ENCODE measurements around the gene PJVK. TPM values are rescaled to one million over a fixed set of nuclear protein-coding genes. Genes with fewer than 3 reads are reported as not detected.

The PJVK gene
- total and polyA plus RNA-seq, 9 of the 15 experiments (the other 6 are each of a cell fraction or from before 2014, with no cell fraction given), result 0.11 to 1.5 (median 0.73) TPM

DNA sequence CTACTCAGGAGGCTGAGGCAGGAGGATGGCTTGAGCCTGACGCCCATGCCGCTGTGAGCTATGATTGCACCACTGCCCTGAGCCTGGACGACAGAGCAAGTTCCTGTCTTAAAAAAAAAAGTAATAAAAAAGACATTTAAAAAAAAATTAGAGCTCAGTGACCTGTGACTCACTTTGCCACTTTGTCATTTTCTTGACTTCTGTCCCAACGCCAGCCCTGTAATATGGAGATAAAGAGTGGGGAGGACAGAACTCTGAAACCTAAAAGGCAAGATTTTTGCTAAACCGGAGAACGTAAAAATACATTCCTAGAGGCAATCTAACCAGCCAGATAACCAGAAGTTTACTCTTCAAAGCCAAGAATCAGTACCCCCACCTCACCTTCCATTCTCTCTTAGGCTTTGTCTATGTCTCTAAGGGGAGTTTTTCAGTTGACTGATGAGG lies 49.2 kb upstream of the PJVK start (continued):
- TF ChIP-seq ZNF232 (CRISPR knock-in tag; IDR thresholded peaks at IDR 0.05) (no peak), TBP (optimal IDR thresholded peaks at IDR 0.05; ENCODE audit: low read depth, low read length) (peak; percentile 35), ZNF143 (CRISPR knock-in tag; IDR thresholded peaks at IDR 0.05) (no peak), DNMT1 (IDR thresholded peaks at IDR 0.05) (no peak), ZNF175 (CRISPR knock-in tag; IDR thresholded peaks at IDR 0.05; ENCODE audit: low read depth) (no peak), TBL1XR1 (IDR thresholded peaks at IDR 0.05; ENCODE audit: low read length in 2 of 2) (peak in 1 of 2 experiments; percentile 48; a peak in 1 of 4 replicates), ZNF584 (CRISPR knock-in tag; IDR thresholded peaks at IDR 0.05; ENCODE audit: low read depth) (peak; percentile 76; the same call in 1 of the 2 replicates), FUS (optimal IDR thresholded peaks at IDR 0.05; ENCODE audit: low read depth, low read length) (no peak), POU5F1 (IDR thresholded peaks at IDR 0.05; ENCODE audit: borderline replicate concordance, low read depth, low read length, partially characterized antibody) (no peak), CC2D1A (IDR thresholded peaks at IDR 0.05) (peak; percentile 19; the same call in 1 of the 2 replicates), TAF9B (IDR thresholded peaks at IDR 0.05; ENCODE audit: partially characterized antibody) (no peak), ZNF76 (CRISPR knock-in tag; IDR thresholded peaks at IDR 0.05; ENCODE audit: borderline replicate concordance) (no peak), FOS (IDR thresholded peaks at IDR 0.05; ENCODE audit: extremely low read depth, insufficient read length) (peak; percentile 39), SNIP1 (IDR thresholded peaks at IDR 0.05; ENCODE audit: low read depth) (no peak), TCF7 (IDR thresholded peaks at IDR 0.05; ENCODE audit: borderline replicate concordance) (peak; percentile 72; the same call in 1 of the 2 replicates), DPF2 (IDR thresholded peaks at IDR 0.05) (peak; percentile 95), PHF20 (IDR thresholded peaks at IDR 0.05; ENCODE audit: partially characterized antibody) (no peak), MAZ (CRISPR knock-in tag; conservative IDR thresholded peaks at IDR 0.05 in 1 of 2, IDR thresholded peaks at IDR 0.05 in 1 of 2) (peak; percentile 47 to 53; a peak in 2 of 4 replicates), GTF2E2 (tag; IDR thresholded peaks at IDR 0.05) (no peak)
- TF ChIP-seq, protein P1, sequence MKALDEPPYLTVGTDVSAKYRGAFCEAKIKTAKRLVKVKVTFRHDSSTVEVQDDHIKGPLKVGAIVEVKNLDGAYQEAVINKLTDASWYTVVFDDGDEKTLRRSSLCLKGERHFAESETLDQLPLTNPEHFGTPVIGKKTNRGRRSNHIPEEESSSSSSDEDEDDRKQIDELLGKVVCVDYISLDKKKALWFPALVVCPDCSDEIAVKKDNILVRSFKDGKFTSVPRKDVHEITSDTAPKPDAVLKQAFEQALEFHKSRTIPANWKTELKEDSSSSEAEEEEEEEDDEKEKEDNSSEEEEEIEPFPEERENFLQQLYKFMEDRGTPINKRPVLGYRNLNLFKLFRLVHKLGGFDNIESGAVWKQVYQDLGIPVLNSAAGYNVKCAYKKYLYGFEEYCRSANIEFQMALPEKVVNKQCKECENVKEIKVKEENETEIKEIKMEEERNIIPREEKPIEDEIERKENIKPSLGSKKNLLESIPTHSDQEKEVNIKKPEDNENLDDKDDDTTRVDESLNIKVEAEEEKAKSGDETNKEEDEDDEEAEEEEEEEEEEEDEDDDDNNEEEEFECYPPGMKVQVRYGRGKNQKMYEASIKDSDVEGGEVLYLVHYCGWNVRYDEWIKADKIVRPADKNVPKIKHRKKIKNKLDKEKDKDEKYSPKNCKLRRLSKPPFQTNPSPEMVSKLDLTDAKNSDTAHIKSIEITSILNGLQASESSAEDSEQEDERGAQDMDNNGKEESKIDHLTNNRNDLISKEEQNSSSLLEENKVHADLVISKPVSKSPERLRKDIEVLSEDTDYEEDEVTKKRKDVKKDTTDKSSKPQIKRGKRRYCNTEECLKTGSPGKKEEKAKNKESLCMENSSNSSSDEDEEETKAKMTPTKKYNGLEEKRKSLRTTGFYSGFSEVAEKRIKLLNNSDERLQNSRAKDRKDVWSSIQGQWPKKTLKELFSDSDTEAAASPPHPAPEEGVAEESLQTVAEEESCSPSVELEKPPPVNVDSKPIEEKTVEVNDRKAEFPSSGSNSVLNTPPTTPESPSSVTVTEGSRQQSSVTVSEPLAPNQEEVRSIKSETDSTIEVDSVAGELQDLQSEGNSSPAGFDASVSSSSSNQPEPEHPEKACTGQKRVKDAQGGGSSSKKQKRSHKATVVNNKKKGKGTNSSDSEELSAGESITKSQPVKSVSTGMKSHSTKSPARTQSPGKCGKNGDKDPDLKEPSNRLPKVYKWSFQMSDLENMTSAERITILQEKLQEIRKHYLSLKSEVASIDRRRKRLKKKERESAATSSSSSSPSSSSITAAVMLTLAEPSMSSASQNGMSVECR (CRISPR knock-in tag; IDR thresholded peaks at IDR 0.05), result no peak
- TF ChIP-seq, protein P2, sequence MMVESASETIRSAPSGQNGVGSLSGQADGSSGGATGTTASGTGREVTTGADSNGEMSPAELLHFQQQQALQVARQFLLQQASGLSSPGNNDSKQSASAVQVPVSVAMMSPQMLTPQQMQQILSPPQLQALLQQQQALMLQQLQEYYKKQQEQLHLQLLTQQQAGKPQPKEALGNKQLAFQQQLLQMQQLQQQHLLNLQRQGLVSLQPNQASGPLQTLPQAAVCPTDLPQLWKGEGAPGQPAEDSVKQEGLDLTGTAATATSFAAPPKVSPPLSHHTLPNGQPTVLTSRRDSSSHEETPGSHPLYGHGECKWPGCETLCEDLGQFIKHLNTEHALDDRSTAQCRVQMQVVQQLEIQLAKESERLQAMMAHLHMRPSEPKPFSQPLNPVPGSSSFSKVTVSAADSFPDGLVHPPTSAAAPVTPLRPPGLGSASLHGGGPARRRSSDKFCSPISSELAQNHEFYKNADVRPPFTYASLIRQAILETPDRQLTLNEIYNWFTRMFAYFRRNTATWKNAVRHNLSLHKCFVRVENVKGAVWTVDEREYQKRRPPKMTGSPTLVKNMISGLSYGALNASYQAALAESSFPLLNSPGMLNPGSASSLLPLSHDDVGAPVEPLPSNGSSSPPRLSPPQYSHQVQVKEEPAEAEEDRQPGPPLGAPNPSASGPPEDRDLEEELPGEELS (CRISPR knock-in tag; IDR thresholded peaks at IDR 0.05; ENCODE audit: borderline replicate concordance), result no peak
- TF ChIP-seq, protein P3, sequence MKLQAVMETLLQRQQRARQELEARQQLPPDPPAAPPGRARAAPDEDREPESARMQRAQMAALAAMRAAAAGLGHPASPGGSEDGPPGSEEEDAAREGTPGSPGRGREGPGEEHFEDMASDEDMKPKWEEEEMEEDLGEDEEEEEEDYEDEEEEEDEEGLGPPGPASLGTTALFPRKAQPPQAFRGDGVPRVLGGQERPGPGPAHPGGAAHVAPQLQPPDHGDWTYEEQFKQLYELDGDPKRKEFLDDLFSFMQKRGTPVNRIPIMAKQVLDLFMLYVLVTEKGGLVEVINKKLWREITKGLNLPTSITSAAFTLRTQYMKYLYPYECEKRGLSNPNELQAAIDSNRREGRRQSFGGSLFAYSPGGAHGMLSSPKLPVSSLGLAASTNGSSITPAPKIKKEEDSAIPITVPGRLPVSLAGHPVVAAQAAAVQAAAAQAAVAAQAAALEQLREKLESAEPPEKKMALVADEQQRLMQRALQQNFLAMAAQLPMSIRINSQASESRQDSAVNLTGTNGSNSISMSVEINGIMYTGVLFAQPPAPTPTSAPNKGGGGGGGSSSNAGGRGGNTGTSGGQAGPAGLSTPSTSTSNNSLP (IDR thresholded peaks at IDR 0.05; ENCODE audit: borderline replicate concordance, low read depth, low read length), result peak; percentile 94

Data from K562 (cell line).